Stimulated activated CD8-positive, alpha-beta memory T cell treated with anti-CD3 and anti-CD28 coated beads, Interleukin-15, amount 100 ng/mL, for 1 hour (primary cell): Measurements from ENCODE around the gene SCUBE2.
"Not testable (repeated sequence)": the region's sequence is repeated elsewhere in the genome, so short reads cannot be mapped to it uniquely, and the experiment has no call there.

Experiments
- DNase-seq: peaks from one replicate; pipeline ENCODE4 v3.0.0-alpha.2; 2020; ENCODE audit warnings: low read depth

The SCUBE2 gene

GRCh38 chr11:9104580-9104979 lies 13.2 kb upstream of the SCUBE2 start:
- DNase-seq = no peak

- DNase-seq = no peak
Measured at GRCh38 chr11:9103542-9104276, 12.3 kb upstream of the SCUBE2 start.

- no peak for DNase-seq
Measured at GRCh38 chr11:9099617-9100016, 8.2 kb upstream of the SCUBE2 start.

- not testable (repeated sequence) for DNase-seq
Measured at GRCh38 chr11:9098455-9098854, 7.1 kb upstream of the SCUBE2 start.

- not testable (repeated sequence) for DNase-seq
Measured at GRCh38 chr11:9097186-9097943, 6.0 kb upstream of the SCUBE2 start.

- DNase-seq = no peak
Measured at GRCh38 chr11:9096427-9096826, 5.0 kb upstream of the SCUBE2 start.

GRCh38 chr11:9095421-9095820 lies 4.0 kb upstream of the SCUBE2 start:
- DNase-seq = no peak

GRCh38 chr11:9094420-9094819 lies 3.0 kb upstream of the SCUBE2 start:
- no peak for DNase-seq

GRCh38 chr11:9092853-9093778 lies 1.7 kb upstream of the SCUBE2 start:
- DNase-seq = no peak

- no peak for DNase-seq
Measured at GRCh38 chr11:9092072-9092471, 673 bp upstream of the SCUBE2 start.

GRCh38 chr11:9090488-9091043 lies 833 bp downstream of the SCUBE2 start:
- DNase-seq = no peak

GRCh38 chr11:9089636-9090035 lies 1.8 kb downstream of the SCUBE2 start:
- no peak for DNase-seq

GRCh38 chr11:9089061-9089460 lies 2.3 kb downstream of the SCUBE2 start:
- no peak for DNase-seq

GRCh38 chr11:9082575-9082974 lies 8.8 kb downstream of the SCUBE2 start:
- no peak for DNase-seq

GRCh38 chr11:9081153-9081552 lies 10.2 kb downstream of the SCUBE2 start:
- no peak for DNase-seq

GRCh38 chr11:9078113-9079086 lies 13.0 kb downstream of the SCUBE2 start:
- DNase-seq = no peak

- no peak for DNase-seq
Measured at GRCh38 chr11:9077164-9077563, 14.2 kb downstream of the SCUBE2 start.

- DNase-seq = no peak
Measured at GRCh38 chr11:9076661-9077060, 14.7 kb downstream of the SCUBE2 start.

- DNase-seq = no peak
Measured at GRCh38 chr11:9076046-9076445, 15.4 kb downstream of the SCUBE2 start.

GRCh38 chr11:9075556-9075955 lies 15.8 kb downstream of the SCUBE2 start:
- DNase-seq = no peak
